GM12874 (cell line): ENCODE data around the gene RAF1.

ENCODE experiments used
- TF ChIP-seq, protein P1 (sequence below): IDR thresholded peaks from 2 replicates; pipeline ENCODE4 v1.5.1; 2011; ENCODE audit warnings: low read depth, mild to moderate bottlenecking, control low read depth, low read length, moderate library complexity; ENCODE audit not compliant: insufficient read depth

RAF1 gene

DNA sequence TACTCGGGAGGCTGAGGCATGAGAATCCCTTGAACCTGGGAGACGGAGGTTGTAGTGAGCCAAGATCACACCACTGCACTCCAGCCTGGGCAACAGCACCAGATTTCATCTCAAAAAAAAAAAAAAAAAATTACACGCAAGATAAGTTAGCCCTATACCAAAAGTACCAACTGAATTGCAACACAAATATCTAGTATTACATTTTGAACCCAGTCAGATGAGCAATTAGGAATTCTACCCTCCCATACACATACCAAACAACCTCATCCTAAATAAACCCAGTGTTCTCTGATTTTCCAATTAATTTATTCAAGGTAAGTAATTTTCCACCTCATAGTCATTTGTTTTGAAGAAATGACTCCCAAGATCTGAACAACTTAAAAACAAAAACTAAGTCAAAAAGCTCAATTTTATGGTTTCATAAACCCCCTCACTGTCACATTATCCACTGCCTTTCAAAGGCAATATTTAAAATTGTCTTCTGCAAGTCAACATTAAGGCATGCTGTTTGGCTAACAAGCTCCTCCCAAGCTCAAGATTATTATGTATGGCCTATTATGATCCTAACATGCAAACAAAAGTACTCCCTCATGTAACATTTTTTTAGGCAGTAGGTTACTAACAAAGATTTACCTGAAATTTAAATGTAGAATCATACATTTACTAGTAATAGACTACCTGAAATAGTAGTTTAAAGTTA lies 4.5 kb downstream of the RAF1 start:
- TF ChIP-seq, protein P1, sequence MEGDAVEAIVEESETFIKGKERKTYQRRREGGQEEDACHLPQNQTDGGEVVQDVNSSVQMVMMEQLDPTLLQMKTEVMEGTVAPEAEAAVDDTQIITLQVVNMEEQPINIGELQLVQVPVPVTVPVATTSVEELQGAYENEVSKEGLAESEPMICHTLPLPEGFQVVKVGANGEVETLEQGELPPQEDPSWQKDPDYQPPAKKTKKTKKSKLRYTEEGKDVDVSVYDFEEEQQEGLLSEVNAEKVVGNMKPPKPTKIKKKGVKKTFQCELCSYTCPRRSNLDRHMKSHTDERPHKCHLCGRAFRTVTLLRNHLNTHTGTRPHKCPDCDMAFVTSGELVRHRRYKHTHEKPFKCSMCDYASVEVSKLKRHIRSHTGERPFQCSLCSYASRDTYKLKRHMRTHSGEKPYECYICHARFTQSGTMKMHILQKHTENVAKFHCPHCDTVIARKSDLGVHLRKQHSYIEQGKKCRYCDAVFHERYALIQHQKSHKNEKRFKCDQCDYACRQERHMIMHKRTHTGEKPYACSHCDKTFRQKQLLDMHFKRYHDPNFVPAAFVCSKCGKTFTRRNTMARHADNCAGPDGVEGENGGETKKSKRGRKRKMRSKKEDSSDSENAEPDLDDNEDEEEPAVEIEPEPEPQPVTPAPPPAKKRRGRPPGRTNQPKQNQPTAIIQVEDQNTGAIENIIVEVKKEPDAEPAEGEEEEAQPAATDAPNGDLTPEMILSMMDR = no peak

DNA sequence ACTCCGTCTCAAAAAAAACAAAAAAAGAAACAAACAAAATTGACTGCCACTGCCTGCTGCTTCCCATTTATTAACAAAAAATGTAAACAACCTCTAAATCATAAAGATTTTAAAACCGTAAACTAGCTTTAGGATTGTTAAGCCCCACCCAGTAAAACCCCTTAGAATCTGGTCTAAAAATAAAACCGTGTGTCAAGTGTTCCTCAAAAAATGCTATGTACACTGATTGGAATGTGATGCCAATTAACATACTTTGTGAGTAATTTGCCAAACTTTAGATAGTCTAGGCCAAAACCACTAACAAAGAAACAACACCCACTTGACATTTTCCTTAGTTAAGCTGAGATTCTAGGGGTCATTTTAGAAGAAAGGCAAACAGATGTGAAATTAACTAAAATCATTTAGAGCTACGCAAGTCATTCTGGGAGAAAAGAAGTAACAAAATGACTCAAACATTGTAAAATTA lies 5.3 kb downstream of the RAF1 start:
- TF ChIP-seq, protein P1 = no peak

DNA sequence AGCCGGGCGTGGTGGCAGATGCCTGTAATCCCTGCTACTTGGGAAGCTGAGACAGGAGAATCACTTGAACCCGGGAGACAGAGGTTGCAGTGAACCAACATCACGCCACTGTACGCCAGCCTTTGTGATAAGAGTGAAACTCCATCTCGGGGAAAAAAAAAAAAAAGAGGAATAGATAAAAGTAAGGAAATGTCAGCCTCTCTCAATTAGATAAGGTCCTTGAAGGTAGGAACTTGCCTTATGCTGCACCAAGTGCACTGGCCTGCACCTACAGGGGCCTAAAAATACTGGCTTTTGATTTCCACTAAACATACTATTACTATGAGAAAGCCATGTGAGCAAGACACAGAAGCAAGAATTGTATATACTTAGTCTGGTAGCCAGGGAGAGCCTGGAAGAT lies 7.1 kb downstream of the RAF1 start:
- TF ChIP-seq, protein P1 = no peak

DNA sequence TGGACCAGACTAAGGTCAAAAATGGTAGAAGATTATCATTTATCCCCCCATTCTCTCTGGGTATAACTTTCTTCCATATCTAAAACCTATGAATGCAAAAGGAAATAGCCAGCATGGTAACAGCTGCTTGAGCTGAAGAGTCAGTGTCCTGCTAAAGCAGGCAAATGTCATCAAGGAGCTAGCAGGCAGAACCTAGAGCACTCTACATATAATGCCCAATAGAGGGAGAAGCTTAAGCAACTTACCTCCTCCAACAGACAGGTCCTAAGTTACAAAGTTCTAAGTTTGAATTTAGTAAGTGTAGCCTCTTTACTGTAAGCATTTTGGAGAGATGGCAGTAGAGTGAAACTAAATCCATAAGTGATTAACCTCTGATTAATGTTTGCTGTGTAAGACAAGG lies 7.7 kb downstream of the RAF1 start:
- TF ChIP-seq, protein P1 = no peak

DNA sequence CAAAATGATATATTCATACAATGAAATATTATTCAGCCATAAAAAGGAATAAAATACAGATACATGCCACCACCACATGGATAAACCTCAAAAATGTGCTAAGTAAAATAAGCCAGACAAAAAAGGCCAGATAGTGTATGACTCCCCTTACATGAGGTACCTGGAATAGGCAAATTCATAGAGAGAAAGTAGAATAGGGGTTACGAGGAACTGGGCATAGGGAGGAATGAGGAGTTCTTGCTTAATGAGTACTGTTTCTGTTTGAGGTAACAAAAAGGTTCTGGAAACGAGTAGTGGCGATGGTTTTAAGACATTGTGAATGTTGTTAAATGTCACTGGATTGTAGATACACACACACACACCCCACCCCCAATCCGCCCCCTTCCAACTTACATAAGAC lies 8.2 kb downstream of the RAF1 start:
- TF ChIP-seq, protein P1 = no peak

DNA sequence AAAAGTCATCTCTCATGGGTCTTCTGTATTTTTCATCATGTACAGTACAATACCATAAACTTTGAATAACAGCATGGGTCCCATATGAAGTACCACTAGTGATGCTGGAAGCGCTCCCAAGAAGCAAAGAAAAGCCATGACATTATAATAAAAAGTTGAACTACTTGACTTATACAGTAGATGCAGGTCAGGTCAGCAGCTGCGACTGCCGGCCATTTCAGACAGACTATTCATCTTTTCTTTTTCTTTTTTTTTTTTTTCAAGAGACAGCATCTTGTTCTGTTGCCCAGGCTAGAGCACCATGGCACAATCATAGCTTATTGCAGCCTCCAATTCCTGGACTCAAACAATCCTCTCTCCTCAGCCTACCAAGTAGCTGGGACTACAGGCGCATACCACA lies 10.2 kb downstream of the RAF1 start:
- TF ChIP-seq, protein P1 = no peak

DNA sequence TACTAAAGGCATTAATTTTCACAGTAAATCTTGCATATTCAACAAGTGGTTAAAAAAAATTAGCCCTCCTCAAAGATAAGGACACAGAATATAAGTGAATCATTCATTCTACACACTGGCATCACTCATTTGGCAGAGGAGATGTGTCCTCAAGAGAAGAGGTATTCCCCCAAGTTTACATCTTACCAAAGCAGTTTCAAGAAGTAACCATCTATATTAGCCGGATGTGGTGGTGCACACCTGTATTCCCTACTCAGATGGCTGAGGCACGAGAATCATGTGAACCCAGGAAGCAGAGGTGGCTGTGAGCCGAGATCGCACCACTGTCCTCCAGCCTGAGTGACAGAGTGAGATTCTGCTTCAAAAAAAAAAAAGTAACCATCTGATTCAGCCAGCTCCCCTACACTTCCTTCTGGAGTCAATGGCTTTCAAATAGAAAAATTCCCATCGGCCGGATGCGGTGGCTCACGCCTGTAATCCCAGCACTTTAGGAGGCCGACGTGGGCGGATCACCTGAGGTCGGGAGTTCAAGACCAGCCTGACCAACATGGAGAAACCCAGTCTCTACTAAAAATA lies 15.4 kb downstream of the RAF1 start:
- TF ChIP-seq, protein P1 = no peak
